ENCODE data around the gene CD52. TPM values are rescaled to one million over a fixed set of nuclear protein-coding genes. Genes with fewer than 3 reads are reported as not detected.

Gene CD52
- total and polyA plus RNA-seq, 2 of the 13 experiments (the other 11 are each of a cell fraction or from before 2014, with no cell fraction given), result 0.32 TPM; not detected in 1

DNA sequence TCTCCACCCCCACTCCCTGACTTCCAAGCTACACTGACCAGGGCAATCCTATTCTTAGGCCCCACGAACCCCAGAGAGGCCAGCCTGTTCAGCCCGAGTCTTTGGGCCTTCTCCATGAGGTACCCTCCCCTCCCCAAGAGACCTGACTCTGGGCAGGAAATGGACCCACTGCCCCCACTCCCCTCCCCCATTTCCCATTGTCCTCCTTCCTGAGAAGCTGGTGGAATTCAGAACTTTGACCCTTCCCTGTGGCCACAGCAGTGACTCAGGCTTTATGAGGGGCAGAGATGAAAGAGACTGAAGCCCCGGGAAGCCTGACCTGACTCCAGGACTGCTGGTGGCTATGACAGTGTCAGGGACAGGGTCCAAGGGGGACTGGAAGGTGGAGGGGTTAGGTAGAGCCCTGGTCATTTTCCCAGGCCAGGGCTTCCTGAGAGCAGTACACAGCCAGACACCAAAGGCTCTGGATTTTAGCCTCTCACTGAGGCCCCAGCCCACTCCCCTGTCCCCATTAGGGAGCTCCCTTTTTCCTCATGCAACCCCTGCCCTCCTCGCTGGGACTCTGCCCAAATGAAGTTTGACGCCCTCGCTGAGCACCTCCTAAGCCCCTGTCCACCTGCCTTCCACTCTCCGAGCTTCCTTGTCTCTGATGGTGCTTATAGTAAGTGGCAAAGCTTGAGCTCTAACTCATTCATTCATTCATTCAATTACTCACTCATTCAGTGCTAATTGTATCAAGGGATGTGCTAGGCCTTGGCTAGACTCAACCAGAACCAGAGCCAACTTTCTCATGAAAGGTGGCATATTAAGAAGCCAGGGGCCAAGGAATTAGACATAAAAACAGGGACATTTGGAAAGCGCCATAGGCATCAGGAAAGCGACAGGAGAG is 33.2 kb downstream of the CD52 start (continued):
- TF ChIP-seq, protein P1, sequence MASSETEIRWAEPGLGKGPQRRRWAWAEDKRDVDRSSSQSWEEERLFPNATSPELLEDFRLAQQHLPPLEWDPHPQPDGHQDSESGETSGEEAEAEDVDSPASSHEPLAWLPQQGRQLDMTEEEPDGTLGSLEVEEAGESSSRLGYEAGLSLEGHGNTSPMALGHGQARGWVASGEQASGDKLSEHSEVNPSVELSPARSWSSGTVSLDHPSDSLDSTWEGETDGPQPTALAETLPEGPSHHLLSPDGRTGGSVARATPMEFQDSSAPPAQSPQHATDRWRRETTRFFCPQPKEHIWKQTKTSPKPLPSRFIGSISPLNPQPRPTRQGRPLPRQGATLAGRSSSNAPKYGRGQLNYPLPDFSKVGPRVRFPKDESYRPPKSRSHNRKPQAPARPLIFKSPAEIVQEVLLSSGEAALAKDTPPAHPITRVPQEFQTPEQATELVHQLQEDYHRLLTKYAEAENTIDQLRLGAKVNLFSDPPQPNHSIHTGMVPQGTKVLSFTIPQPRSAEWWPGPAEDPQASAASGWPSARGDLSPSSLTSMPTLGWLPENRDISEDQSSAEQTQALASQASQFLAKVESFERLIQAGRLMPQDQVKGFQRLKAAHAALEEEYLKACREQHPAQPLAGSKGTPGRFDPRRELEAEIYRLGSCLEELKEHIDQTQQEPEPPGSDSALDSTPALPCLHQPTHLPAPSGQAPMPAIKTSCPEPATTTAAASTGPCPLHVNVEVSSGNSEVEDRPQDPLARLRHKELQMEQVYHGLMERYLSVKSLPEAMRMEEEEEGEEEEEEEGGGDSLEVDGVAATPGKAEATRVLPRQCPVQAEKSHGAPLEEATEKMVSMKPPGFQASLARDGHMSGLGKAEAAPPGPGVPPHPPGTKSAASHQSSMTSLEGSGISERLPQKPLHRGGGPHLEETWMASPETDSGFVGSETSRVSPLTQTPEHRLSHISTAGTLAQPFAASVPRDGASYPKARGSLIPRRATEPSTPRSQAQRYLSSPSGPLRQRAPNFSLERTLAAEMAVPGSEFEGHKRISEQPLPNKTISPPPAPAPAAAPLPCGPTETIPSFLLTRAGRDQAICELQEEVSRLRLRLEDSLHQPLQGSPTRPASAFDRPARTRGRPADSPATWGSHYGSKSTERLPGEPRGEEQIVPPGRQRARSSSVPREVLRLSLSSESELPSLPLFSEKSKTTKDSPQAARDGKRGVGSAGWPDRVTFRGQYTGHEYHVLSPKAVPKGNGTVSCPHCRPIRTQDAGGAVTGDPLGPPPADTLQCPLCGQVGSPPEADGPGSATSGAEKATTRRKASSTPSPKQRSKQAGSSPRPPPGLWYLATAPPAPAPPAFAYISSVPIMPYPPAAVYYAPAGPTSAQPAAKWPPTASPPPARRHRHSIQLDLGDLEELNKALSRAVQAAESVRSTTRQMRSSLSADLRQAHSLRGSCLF (CRISPR knock-in tag; IDR thresholded peaks at IDR 0.05; ENCODE audit: borderline replicate concordance), result no peak
- TF ChIP-seq ZNF570 (CRISPR knock-in tag; IDR thresholded peaks at IDR 0.05; ENCODE audit: borderline replicate concordance) (no peak), POLR2AphosphoS5 (IDR thresholded peaks at IDR 0.05; ENCODE audit: low read depth, low read length) (peak; percentile 53; the same call in 1 of the 2 replicates), ZNF75D (CRISPR knock-in tag; IDR thresholded peaks at IDR 0.05; ENCODE audit: borderline replicate concordance) (no peak), NKX3-1 (CRISPR knock-in tag; IDR thresholded peaks at IDR 0.05) (no peak), SOX5 (CRISPR knock-in tag; IDR thresholded peaks at IDR 0.05; ENCODE audit: borderline replicate concordance) (peak; percentile 98), JDP2 (CRISPR knock-in tag; IDR thresholded peaks at IDR 0.05; ENCODE audit: borderline replicate concordance) (no peak), STAT5B (CRISPR knock-in tag; IDR thresholded peaks at IDR 0.05) (no peak), ATF1 (CRISPR knock-in tag; IDR thresholded peaks at IDR 0.05) (no peak), RXRB (CRISPR knock-in tag; IDR thresholded peaks at IDR 0.05; ENCODE audit: borderline replicate concordance) (peak; percentile 88), ZFP90 (CRISPR knock-in tag; IDR thresholded peaks at IDR 0.05; ENCODE audit: borderline replicate concordance) (peak; percentile 70; the same call in 1 of the 2 replicates), ZNF333 (CRISPR knock-in tag; IDR thresholded peaks at IDR 0.05; ENCODE audit: borderline replicate concordance) (no peak), RARG (CRISPR knock-in tag; IDR thresholded peaks at IDR 0.05; ENCODE audit: low read depth) (no peak), CHD2 (IDR thresholded peaks at IDR 0.05; ENCODE audit: low read depth, low read length) (peak; percentile 75; the same call in 1 of the 2 replicates), ATM (IDR thresholded peaks at IDR 0.05; ENCODE audit: borderline replicate concordance) (no peak), PLRG1 (conservative IDR thresholded peaks at IDR 0.05) (no peak)
- TF ChIP-seq, protein P2, sequence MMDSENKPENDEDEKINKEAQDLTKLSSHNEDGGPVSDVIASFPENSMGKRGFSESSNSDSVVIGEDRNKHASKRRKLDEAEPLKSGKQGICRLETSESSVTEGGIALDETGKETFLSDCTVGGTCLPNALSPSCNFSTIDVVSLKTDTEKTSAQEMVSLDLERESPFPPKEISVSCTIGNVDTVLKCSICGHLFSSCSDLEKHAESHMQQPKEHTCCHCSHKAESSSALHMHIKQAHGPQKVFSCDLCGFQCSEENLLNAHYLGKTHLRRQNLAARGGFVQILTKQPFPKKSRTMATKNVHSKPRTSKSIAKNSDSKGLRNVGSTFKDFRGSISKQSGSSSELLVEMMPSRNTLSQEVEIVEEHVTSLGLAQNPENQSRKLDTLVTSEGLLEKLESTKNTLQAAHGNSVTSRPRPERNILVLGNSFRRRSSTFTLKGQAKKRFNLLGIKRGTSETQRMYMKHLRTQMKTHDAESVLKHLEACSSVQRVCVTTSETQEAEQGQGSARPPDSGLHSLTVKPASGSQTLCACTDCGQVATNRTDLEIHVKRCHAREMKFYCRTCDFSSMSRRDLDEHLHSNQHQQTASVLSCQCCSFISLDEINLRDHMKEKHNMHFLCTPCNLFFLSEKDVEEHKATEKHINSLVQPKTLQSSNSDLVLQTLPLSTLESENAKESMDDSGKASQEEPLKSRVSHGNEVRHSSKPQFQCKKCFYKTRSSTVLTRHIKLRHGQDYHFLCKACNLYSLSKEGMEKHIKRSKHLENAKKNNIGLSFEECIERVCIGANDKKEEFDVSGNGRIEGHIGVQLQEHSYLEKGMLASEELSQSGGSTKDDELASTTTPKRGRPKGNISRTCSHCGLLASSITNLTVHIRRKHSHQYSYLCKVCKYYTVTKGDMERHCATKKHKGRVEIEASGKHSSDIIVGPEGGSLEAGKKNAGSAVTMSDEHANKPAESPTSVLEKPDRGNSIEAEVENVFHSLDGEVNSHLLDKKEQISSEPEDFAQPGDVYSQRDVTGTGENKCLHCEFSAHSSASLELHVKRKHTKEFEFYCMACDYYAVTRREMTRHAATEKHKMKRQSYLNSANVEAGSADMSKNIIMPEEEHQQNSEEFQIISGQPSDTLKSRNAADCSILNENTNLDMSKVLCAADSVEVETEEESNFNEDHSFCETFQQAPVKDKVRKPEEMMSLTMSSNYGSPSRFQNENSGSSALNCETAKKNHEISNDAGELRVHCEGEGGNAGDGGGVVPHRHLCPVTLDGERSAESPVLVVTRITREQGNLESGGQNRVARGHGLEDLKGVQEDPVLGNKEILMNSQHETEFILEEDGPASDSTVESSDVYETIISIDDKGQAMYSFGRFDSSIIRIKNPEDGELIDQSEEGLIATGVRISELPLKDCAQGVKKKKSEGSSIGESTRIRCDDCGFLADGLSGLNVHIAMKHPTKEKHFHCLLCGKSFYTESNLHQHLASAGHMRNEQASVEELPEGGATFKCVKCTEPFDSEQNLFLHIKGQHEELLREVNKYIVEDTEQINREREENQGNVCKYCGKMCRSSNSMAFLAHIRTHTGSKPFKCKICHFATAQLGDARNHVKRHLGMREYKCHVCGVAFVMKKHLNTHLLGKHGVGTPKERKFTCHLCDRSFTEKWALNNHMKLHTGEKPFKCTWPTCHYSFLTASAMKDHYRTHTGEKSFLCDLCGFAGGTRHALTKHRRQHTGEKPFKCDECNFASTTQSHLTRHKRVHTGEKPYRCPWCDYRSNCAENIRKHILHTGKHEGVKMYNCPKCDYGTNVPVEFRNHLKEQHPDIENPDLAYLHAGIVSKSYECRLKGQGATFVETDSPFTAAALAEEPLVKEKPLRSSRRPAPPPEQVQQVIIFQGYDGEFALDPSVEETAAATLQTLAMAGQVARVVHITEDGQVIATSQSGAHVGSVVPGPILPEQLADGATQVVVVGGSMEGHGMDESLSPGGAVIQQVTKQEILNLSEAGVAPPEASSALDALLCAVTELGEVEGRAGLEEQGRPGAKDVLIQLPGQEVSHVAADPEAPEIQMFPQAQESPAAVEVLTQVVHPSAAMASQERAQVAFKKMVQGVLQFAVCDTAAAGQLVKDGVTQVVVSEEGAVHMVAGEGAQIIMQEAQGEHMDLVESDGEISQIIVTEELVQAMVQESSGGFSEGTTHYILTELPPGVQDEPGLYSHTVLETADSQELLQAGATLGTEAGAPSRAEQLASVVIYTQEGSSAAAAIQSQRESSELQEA (CRISPR knock-in tag; IDR thresholded peaks at IDR 0.05; ENCODE audit: not compliant biosample characterization), result peak; percentile 26

Data from HepG2 (cell line).